IMR-90 (cell line): ENCODE results near the gene MICAL2. TPM values are rescaled to one million over a fixed set of nuclear protein-coding genes. Genes with fewer than 3 reads are reported as not detected.

Source experiments
- ATAC-seq: fragments of 200-7000 bp; cut with Tn5 transposase; 2 replicates; pipeline ENCODE4 v1.9.1; 2020; ENCODE audit warnings: low read depth, mild to moderate bottlenecking, moderate library complexity
- BruUV-seq: library from RNA; stranded (reverse); fragments of 400-500 nt; replicated peaks from 2 replicates; lab custom pipeline; 2021; lab: Mats Ljungman, UMichigan
- CTCF ChIA-PET: fragments of 300-600 bp; formaldehyde crosslinking; extraction: SDS; loops from one replicate; lab custom pipeline; 2021; ENCODE audit warnings: antibody characterized with exemption; lab: Yijun Ruan, JAX
- POLR2A ChIA-PET: fragments of 300-600 bp; sonication (Branson Sonifier 250); formaldehyde crosslinking; loops from one replicate; lab custom pipeline; 2022; ENCODE audit warnings: antibody characterized with exemption; ENCODE audit not compliant: unreplicated experiment; lab: Charles Lee
- DNase-seq: peaks from one replicate; pipeline ENCODE4 v3.0.0; 2013
- H2AFZ ChIP-seq: replicated peaks from 2 replicates; pipeline ENCODE3; 2013; ENCODE audit warnings: low read length, mild to moderate bottlenecking; ENCODE audit not compliant: poor library complexity
- H2AK5ac ChIP-seq: 2 replicates; pipeline ENCODE4 v1.6.1; 2013; ENCODE audit warnings: low read depth, low read length, inconsistent platforms
- H2AK9ac ChIP-seq: replicated peaks from 2 replicates; pipeline ENCODE3; 2013; ENCODE audit warnings: mild to moderate bottlenecking, low read depth, low read length, moderate library complexity; ENCODE audit not compliant: poor library complexity
- H2BK120ac ChIP-seq: 2 replicates; pipeline ENCODE4 v1.6.1; 2013; ENCODE audit warnings: low read depth, low read length, inconsistent platforms
- H2BK15ac ChIP-seq: 3 replicates; pipeline ENCODE4 v1.6.1; 2013; ENCODE audit warnings: low read depth, low read length, inconsistent platforms
- H2BK20ac ChIP-seq: 2 replicates; pipeline ENCODE4 v1.6.1; 2013; ENCODE audit warnings: low read depth, mild to moderate bottlenecking, inconsistent platforms, low read length, moderate library complexity
- H2BK5ac ChIP-seq: 2 replicates; pipeline ENCODE4 v1.6.1; 2013; ENCODE audit warnings: mild to moderate bottlenecking, low read depth, low read length, inconsistent platforms; ENCODE audit not compliant: poor library complexity, severe bottlenecking
- H3K14ac ChIP-seq: replicated peaks from 2 replicates; pipeline ENCODE4 v1.6.1; 2013; ENCODE audit warnings: low read depth, low read length, inconsistent platforms
- H3K18ac ChIP-seq: 2 replicates; pipeline ENCODE4 v1.6.1; 2013; ENCODE audit warnings: low read depth, low read length, control low read depth
- H3K23ac ChIP-seq: 2 replicates; pipeline ENCODE4 v1.6.1; 2013; ENCODE audit warnings: low read depth, low read length, inconsistent platforms
- H3K27ac ChIP-seq: 2 replicates; pipeline ENCODE4 v1.5.1; 2013; ENCODE audit warnings: mild to moderate bottlenecking, control low read depth, low read length; ENCODE audit not compliant: insufficient read depth
- H3K27me3 ChIP-seq: 2 replicates; pipeline ENCODE4 v1.6.1; 2013; ENCODE audit warnings: low read length; ENCODE audit not compliant: control insufficient read depth, insufficient read depth
- H3K36me3 ChIP-seq: 2 replicates; pipeline ENCODE4 v1.6.1; 2013; ENCODE audit warnings: low read length, mixed read lengths; ENCODE audit not compliant: control insufficient read depth, insufficient read depth
- H3K4ac ChIP-seq: 2 replicates; pipeline ENCODE4 v1.6.1; 2013; ENCODE audit warnings: low read depth, low read length, inconsistent platforms
- H3K4me1 ChIP-seq: 2 replicates; pipeline ENCODE4 v1.6.1; 2013; ENCODE audit warnings: low read length, mixed read lengths; ENCODE audit not compliant: control insufficient read depth, insufficient read depth
- H3K4me2 ChIP-seq: 2 replicates; pipeline ENCODE4 v1.6.1; 2013; ENCODE audit warnings: low read depth, mild to moderate bottlenecking, control low read depth, low read length, moderate library complexity
- H3K4me3 ChIP-seq: 2 replicates; pipeline ENCODE4 v1.5.1; 2013; ENCODE audit warnings: low read depth, mild to moderate bottlenecking, control low read depth, low read length, moderate library complexity; ENCODE audit not compliant: insufficient read depth
- H3K56ac ChIP-seq: 2 replicates; pipeline ENCODE4 v1.6.1; 2013; ENCODE audit warnings: low read length, inconsistent platforms; ENCODE audit not compliant: insufficient read depth; ENCODE audit errors: extremely low read depth
- H3K79me1 ChIP-seq, 2 experiments: 2 replicates each; pipeline ENCODE4 v1.6.1; 2013; ENCODE audit warnings: low read length in 2 of 2, inconsistent platforms in 1 of 2, low read depth in 1 of 2
- H3K9ac ChIP-seq: 2 replicates; pipeline ENCODE4 v1.6.1; 2013; ENCODE audit warnings: low read depth, low read length, control low read depth
- H3K9me1 ChIP-seq: 2 replicates; pipeline ENCODE4 v1.6.1; 2013; ENCODE audit warnings: low read length, inconsistent platforms; ENCODE audit not compliant: insufficient read depth
- H3K9me3 ChIP-seq: 2 replicates; pipeline ENCODE4 v1.6.1; 2013; ENCODE audit warnings: low read length; ENCODE audit not compliant: control insufficient read depth, insufficient read depth
- H4K20me1 ChIP-seq: 2 replicates; pipeline ENCODE4 v1.6.1; 2013; ENCODE audit warnings: low read length, inconsistent platforms; ENCODE audit not compliant: insufficient read depth
- H4K5ac ChIP-seq: 2 replicates; pipeline ENCODE4 v1.6.1; 2013; ENCODE audit warnings: mild to moderate bottlenecking, low read depth, low read length, control low read depth
- H4K8ac ChIP-seq, 2 experiments: 2 replicates each; pipeline ENCODE4 v1.6.1; 2013; ENCODE audit warnings: low read depth in 2 of 2, low read length in 2 of 2, control low read depth in 1 of 2, inconsistent platforms in 1 of 2
- H4K91ac ChIP-seq: 2 replicates; pipeline ENCODE4 v1.6.1; 2013; ENCODE audit warnings: low read depth, low read length, inconsistent platforms; ENCODE audit not compliant: insufficient read depth
- BHLHE40 ChIP-seq: fragments of 150-350 bp; IDR thresholded peaks from 2 replicates; pipeline ENCODE4 v1.6.1; 2016; ENCODE audit warnings: mild to moderate bottlenecking, low read depth, low read length
- FOS ChIP-seq: fragments of 150-350 bp; IDR thresholded peaks from 2 replicates; pipeline ENCODE4 v1.6.1; 2016; ENCODE audit warnings: low read depth, low read length
- MAFK ChIP-seq: IDR thresholded peaks from 2 replicates; pipeline ENCODE4 v1.6.1; 2012; ENCODE audit warnings: low read depth, low read length, improper control_type of control experiment
- MAZ ChIP-seq: IDR thresholded peaks from 2 replicates; pipeline ENCODE4 v1.6.1; 2012; ENCODE audit warnings: low read depth, mild to moderate bottlenecking, low read length, improper control_type of control experiment, moderate library complexity, borderline replicate concordance
- MXI1 ChIP-seq: IDR thresholded peaks from 2 replicates; pipeline ENCODE4 v1.6.1; 2012; ENCODE audit warnings: low read depth, mild to moderate bottlenecking, low read length, moderate library complexity, borderline replicate concordance
- NFE2L2 ChIP-seq: fragments of 150-350 bp; IDR thresholded peaks from 2 replicates; pipeline ENCODE4 v1.6.1; 2016; ENCODE audit warnings: low read depth, mild to moderate bottlenecking, low read length
- RAD21 ChIP-seq: IDR thresholded peaks from 2 replicates; pipeline ENCODE4 v1.6.1; 2012; ENCODE audit warnings: low read length, improper control_type of control experiment
- RCOR1 ChIP-seq: IDR thresholded peaks from 2 replicates; pipeline ENCODE4 v1.6.1; 2012; ENCODE audit warnings: mild to moderate bottlenecking, low read length, improper control_type of control experiment; ENCODE audit not compliant: insufficient replicate concordance
- SMC3 ChIP-seq: fragments of 150-350 bp; IDR thresholded peaks from 2 replicates; pipeline ENCODE4 v1.6.1; 2016; ENCODE audit warnings: low read depth, mild to moderate bottlenecking, antibody characterized with exemption, low read length, moderate library complexity
- WGBS, 2 experiments: methylation state at CpG; one replicate each; pipeline versions ENCODE4 v1.1.5 to v1.1.7; 2013; ENCODE audit warnings: missing lambda C conversion rate in 2 of 2; ENCODE audit not compliant: insufficient read length in 1 of 2; ENCODE audit errors: extremely low coverage in 2 of 2; 5-methylcytosine and 5-hydroxymethylcytosine counted together
- dilution Hi-C: fragments of 300-500 bp; cut with HindIII; formaldehyde crosslinking; loops from one replicate; pipeline ENCODE4 v1.14.3; 2018; ENCODE audit warnings: low sequenced_read_pairs; ENCODE audit not compliant: unreplicated experiment
- in situ Hi-C: fragments of 300-500 bp; cut with MboI; formaldehyde crosslinking; loops from 3 replicates; pipeline ENCODE4 v1.14.3; 2019; ENCODE audit warnings: low sequenced_read_pairs, inconsistent platforms, mixed read lengths
- intact Hi-C: fragments of 100-400 bp; cut with micrococcal nuclease; formaldehyde crosslinking; loops from 2 replicates; pipeline ENCODE4 v1.10.0; 2022
- polyA plus RNA-seq, 3 experiments: library from polyadenylated mRNA; depleted of rRNA; stranded (reverse); fragments of >200 nt; gene quantifications; 2 replicates each; pipeline ENCODE4 v1.2.3, GENCODE V29; 2012; ENCODE audit warnings: low replicate concordance in 1 of 3
- total RNA-seq: library from RNA; depleted of rRNA; stranded (reverse); fragments of >200 nt; gene quantifications from 2 replicates; pipeline ENCODE4 v1.2.3, GENCODE V29; 2012
- TF ChIP-seq, protein P1 (sequence below): conservative IDR thresholded peaks from 2 replicates; pipeline ENCODE4 v1.5.1; 2012; ENCODE audit warnings: mild to moderate bottlenecking, low read depth, low read length, improper control_type of control experiment
- TF ChIP-seq, protein P2 (sequence below): fragments of 150-350 bp; IDR thresholded peaks from 2 replicates; pipeline ENCODE4 v1.6.1; 2017; ENCODE audit warnings: mild to moderate bottlenecking, antibody characterized with exemption, low read length, low read depth

Gene MICAL2
- total and polyA plus RNA-seq, 2 of the 4 experiments (the other 2 are of a cell fraction), result 170 to 336 TPM

DNA sequence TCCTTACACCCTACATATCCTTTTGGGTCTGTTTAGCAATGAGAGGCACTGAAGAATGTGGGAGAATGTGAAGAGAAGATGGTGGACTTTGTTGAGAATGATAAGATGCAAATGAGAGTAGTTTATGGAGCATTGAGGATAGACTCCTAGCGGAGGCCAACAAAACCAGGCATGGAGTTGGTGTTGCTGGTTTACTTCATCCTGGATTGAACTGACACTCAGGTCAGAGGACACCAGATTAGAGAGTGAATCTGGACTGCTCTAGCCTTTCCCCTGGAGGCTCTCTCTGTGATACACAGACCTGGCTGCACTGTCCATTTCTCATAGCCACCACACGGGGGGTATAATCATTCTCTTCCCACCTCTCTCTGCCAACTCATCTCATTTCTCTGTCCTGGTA, 98.7 kb downstream of the MICAL2 start:
- Histone ChIP-seq H3K23ac (no peak overlapping the region), H3K79me1 (peaks cover 39 to 96% of the 10 kb centered on the region in 2 experiments), H2AFZ (no peak overlapping the region), H3K9ac (no peak overlapping the region), H2AK9ac (no peak overlapping the region), H3K9me1 (peaks cover 42% of the 10 kb centered on the region), H3K27ac (no peak overlapping the region), H3K4ac (0 out of 2 replicates have a peak overlapping the region, but pooled peaks have one; percentile 11), H3K18ac (no peak overlapping the region), H4K8ac (peak overlapping the region in 1 of 2 experiments; percentile 65; a peak in 2 of 4 replicates), H2BK5ac (peak overlapping the region; percentile 55), H4K91ac (no peak overlapping the region), H3K9me3 (no peaks in the 10 kb centered on the region), H3K14ac (no peak overlapping the region), H3K27me3 (no peaks in the 10 kb centered on the region), H3K4me1 (peaks cover 25% of the 10 kb centered on the region), H4K5ac (no peak overlapping the region), H3K56ac (no peak overlapping the region), H2BK20ac (no peak overlapping the region), H3K4me2 (no peak overlapping the region), H2BK15ac (0 out of 3 replicates have a peak overlapping the region, but pooled peaks have one; percentile 17), H3K4me3 (no peak overlapping the region), H2AK5ac (peak overlapping the region; percentile 28; the same call in 1 of the 2 replicates), H2BK120ac (peak overlapping the region; percentile 16; the same call in 1 of the 2 replicates), H3K36me3 (peaks cover 49% of the 10 kb centered on the region), H4K20me1 (no peaks in the 10 kb centered on the region)
- intact Hi-C loops, result no loop called here
- TF ChIP-seq MAFK, result no peak
- TF ChIP-seq, protein P1, sequence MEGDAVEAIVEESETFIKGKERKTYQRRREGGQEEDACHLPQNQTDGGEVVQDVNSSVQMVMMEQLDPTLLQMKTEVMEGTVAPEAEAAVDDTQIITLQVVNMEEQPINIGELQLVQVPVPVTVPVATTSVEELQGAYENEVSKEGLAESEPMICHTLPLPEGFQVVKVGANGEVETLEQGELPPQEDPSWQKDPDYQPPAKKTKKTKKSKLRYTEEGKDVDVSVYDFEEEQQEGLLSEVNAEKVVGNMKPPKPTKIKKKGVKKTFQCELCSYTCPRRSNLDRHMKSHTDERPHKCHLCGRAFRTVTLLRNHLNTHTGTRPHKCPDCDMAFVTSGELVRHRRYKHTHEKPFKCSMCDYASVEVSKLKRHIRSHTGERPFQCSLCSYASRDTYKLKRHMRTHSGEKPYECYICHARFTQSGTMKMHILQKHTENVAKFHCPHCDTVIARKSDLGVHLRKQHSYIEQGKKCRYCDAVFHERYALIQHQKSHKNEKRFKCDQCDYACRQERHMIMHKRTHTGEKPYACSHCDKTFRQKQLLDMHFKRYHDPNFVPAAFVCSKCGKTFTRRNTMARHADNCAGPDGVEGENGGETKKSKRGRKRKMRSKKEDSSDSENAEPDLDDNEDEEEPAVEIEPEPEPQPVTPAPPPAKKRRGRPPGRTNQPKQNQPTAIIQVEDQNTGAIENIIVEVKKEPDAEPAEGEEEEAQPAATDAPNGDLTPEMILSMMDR, result no peak
- TF ChIP-seq SMC3, result no peak
- TF ChIP-seq, protein P2, sequence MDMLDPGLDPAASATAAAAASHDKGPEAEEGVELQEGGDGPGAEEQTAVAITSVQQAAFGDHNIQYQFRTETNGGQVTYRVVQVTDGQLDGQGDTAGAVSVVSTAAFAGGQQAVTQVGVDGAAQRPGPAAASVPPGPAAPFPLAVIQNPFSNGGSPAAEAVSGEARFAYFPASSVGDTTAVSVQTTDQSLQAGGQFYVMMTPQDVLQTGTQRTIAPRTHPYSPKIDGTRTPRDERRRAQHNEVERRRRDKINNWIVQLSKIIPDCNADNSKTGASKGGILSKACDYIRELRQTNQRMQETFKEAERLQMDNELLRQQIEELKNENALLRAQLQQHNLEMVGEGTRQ, result no peak
- no peak for TF ChIP-seq FOS
- no peak for TF ChIP-seq RCOR1
- no peak for TF ChIP-seq NFE2L2
- TF ChIP-seq BHLHE40, result no peak
- no peak for TF ChIP-seq RAD21
- TF ChIP-seq MAZ, result no peak
- no peak for TF ChIP-seq MXI1
- no peak for DNase-seq
- no peak for ATAC-seq
- BruUV-seq, result no TSS peak
- ChIA-PET CTCF (no interaction called here), POLR2A (no interaction called here)
- WGBS, 2 experiments, result 100% methylated on average over 1 of the region's 2 CpGs; no CpG with 5 or more reads in 1 of the 2 experiments
- dilution Hi-C loops, result no loop called here
- in situ Hi-C loops, result no loop called here
